Sigmoid colon (tissue), 7 donors: ENCODE measurements around the gene CREB1. TPM values are rescaled to one million over a fixed set of nuclear protein-coding genes. Genes with fewer than 3 reads are reported as not detected.

Source experiments
- DNase-seq: peaks from one replicate; pipeline ENCODE4 v3.0.0-alpha.2; 2019
- H3K27ac ChIP-seq, 4 donors: fragments of 200-600 bp; sonication (generic); one replicate each; pipeline ENCODE4 v1.5.1; 2016 to 2019; ENCODE audit warnings: mild to moderate bottlenecking in 1 of 4
- H3K27me3 ChIP-seq, 3 donors: fragments of 200-600 bp; sonication (generic); one replicate each; pipeline ENCODE4 v1.5.1; 2019; ENCODE audit warnings: mild to moderate bottlenecking in 1 of 3
- H3K36me3 ChIP-seq, 4 donors: fragments of 200-600 bp; sonication (generic); one replicate each; pipeline ENCODE4 v1.5.1; 2016 to 2019
- H3K4me1 ChIP-seq, 4 donors: fragments of 200-600 bp; sonication (generic); one replicate each; pipeline ENCODE4 v1.5.1; 2017 to 2019
- H3K4me3 ChIP-seq, 4 donors: fragments of 200-600 bp; sonication (generic); one replicate each; pipeline ENCODE4 v1.5.1; 2017 to 2019; ENCODE audit warnings: mild to moderate bottlenecking in 2 of 4, moderate library complexity in 1 of 4
- H3K9me3 ChIP-seq, 4 donors: fragments of 200-600 bp in 3 of 4; sonication (generic) in 3 of 4; one replicate each; pipeline versions ENCODE4 v1.5.1 to v1.6.1; 2013 to 2019
- EP300 ChIP-seq, 4 donors: sonication (generic); formaldehyde crosslinking; IDR thresholded peaks; one replicate each; pipeline ENCODE4 v1.6.1; 2017; ENCODE audit warnings: antibody characterized with exemption in 4 of 4
- POLR2A ChIP-seq, 2 donors: fragments of 450-650 bp; IDR thresholded peaks; one replicate each; pipeline ENCODE4 v1.6.1; 2016; ENCODE audit warnings: antibody characterized with exemption in 2 of 2, mild to moderate bottlenecking in 2 of 2, moderate library complexity in 2 of 2
- POLR2AphosphoS5 ChIP-seq, 4 donors: sonication (generic); formaldehyde crosslinking; IDR thresholded peaks; one replicate each; pipeline ENCODE4 v1.6.1; 2017; ENCODE audit warnings: antibody characterized with exemption in 4 of 4
- WGBS, 2 donors: extraction: QIAGEN DNeasy Blood & Tissue Kit; methylation state at CpG; one replicate each; pipeline ENCODE4 v1.1.7; 2013; 5-methylcytosine and 5-hydroxymethylcytosine counted together
- intact Hi-C: fragments of 100-400 bp; cut with DNase I; formaldehyde crosslinking; loops from one replicate; pipeline ENCODE4 v1.15.1; 2023
- polyA plus RNA-seq, 3 donors: library from polyadenylated mRNA; stranded (reverse); fragments of 200-250 nt; gene quantifications; one replicate each; pipeline ENCODE4 v1.2.3, GENCODE V29; 2013
- total RNA-seq, 4 donors: library from RNA; depleted of rRNA; stranded (reverse); fragments of >200 nt; gene quantifications; one replicate each; pipeline ENCODE4 v1.1.0, GENCODE V29; 2016
- TF ChIP-seq, protein P1 (sequence below), 4 experiments: fragments of 450-650 bp in 3 of 4; fragments of 200-600 bp in 1 of 4; IDR thresholded peaks; one replicate each; pipeline ENCODE4 v1.5.1; 2016 to 2019; ENCODE audit warnings: antibody characterized with exemption in 4 of 4, mild to moderate bottlenecking in 3 of 4, moderate library complexity in 2 of 4
- donor health status: healthy with polysubstance abuse.
- donor health status: Bipolar disorder and iron deficiency.
- donor health status: healthy.

CREB1 gene
- total and polyA plus RNA-seq, 7 donors, result 7.2 to 52.0 (median 31.3) TPM

DNA sequence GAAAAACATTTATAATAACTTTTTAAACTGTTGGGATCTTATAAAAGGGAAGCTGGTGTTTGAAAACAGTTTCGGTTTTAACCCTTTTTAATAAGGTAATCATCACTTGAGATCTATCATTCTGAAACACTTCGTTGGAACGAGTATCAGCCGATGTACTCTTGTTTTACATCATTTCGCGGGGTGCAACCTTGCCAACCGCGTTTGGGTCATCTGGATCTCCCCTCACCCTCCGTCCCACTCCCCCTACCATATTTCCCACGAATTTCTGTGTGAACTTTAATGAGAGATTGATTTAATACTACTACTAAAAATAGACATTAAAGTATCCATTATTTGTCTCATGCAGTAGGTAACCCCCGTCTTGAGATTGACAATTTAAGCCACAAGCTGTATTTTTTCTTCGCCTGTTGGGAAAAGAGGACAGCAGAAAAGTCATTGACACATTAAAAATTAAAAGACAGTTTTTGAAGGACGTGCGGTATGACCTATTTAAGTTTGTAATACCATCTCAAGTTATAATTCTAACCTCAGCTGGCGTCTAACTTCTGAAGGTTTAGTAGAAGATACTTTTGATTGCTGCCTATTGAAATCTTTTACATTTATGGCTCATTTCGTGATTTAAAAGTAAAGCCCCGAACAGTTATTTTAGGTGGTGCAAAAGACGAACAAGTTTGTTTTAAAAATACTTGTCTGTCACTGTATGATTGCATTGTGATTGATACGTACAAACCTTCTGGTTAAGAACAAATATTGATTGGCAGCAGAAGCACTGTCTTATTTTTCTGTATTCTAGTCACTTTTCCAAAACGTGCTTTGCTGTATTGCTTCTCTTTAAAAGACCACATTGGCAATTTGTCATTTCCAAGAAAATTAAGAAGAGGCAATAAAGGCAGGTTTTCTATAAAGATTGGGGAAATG lies 1.5 kb downstream of the CREB1 start:
- Histone ChIP-seq H3K4me3 (peak overlapping the region; percentile 67 to 94 (median 86)), H3K27me3 (no peaks in the 10 kb centered on the region), H3K4me1 (peaks cover 0 to 59% (median 50%) of the 10 kb centered on the region in 4 donors), H3K9me3 (no peaks in the 10 kb centered on the region), H3K36me3 (no peaks in the 10 kb centered on the region), H3K27ac (peak overlapping the region; percentile 91 to 100 (median 98))
- no peak for DNase-seq
- WGBS, 2 donors, result 1 to 4% methylated on average over 20 of the region's 20 CpGs
- intact Hi-C loops, result loop anchor here (5.0 to 10.0 kb wide), 2 partner anchors 181 to 734 kb away; partner anchors contain the start of genes CCNYL1 and PIKFYVE
- TF ChIP-seq, protein P1, sequence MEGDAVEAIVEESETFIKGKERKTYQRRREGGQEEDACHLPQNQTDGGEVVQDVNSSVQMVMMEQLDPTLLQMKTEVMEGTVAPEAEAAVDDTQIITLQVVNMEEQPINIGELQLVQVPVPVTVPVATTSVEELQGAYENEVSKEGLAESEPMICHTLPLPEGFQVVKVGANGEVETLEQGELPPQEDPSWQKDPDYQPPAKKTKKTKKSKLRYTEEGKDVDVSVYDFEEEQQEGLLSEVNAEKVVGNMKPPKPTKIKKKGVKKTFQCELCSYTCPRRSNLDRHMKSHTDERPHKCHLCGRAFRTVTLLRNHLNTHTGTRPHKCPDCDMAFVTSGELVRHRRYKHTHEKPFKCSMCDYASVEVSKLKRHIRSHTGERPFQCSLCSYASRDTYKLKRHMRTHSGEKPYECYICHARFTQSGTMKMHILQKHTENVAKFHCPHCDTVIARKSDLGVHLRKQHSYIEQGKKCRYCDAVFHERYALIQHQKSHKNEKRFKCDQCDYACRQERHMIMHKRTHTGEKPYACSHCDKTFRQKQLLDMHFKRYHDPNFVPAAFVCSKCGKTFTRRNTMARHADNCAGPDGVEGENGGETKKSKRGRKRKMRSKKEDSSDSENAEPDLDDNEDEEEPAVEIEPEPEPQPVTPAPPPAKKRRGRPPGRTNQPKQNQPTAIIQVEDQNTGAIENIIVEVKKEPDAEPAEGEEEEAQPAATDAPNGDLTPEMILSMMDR (IDR thresholded peaks at IDR 0.05), result no peak
- no peak for TF ChIP-seq POLR2AphosphoS5 (IDR thresholded peaks at IDR 0.05)

DNA sequence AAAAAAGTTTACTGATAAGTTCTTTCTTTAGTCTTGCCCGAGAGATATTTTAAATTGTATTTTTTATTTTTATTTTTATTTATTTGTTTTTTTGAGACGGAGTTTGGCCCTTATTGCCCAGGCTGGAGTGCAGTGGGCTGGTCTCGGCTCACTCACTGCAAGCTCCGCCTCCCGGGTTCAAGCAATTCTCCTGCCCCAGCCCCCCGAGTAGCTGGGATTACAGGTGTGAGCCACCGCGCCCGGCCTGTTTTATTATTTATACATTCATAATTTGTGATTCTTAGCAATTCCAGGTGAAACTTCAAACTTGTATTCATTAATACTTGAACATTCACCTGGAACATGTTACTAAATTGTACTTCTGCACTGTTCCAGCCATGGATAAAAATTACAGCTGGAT lies 2.9 kb downstream of the CREB1 start:
- Histone ChIP-seq H3K27me3 (no peaks in the 10 kb centered on the region), H3K4me3 (no peak overlapping the region), H3K27ac (peak overlapping the region; percentile 91 to 100 (median 98)), H3K36me3 (no peaks in the 10 kb centered on the region), H3K9me3 (no peaks in the 10 kb centered on the region), H3K4me1 (peaks cover 0 to 60% (median 50%) of the 10 kb centered on the region in 4 donors)
- no peak for DNase-seq
- intact Hi-C loops, result loop anchor here (5.0 to 10.0 kb wide), 2 partner anchors 180 to 732 kb away; partner anchors contain the start of genes CCNYL1 and PIKFYVE
- 60 to 86% methylated on average over 9 of the region's 9 CpGs for WGBS, 2 donors
- no peak for TF ChIP-seq POLR2A (IDR thresholded peaks at IDR 0.05)
- no peak for TF ChIP-seq POLR2AphosphoS5 (IDR thresholded peaks at IDR 0.05)
- no peak for TF ChIP-seq EP300 (IDR thresholded peaks at IDR 0.05)
- TF ChIP-seq, protein P1 (IDR thresholded peaks at IDR 0.05), result no peak

DNA sequence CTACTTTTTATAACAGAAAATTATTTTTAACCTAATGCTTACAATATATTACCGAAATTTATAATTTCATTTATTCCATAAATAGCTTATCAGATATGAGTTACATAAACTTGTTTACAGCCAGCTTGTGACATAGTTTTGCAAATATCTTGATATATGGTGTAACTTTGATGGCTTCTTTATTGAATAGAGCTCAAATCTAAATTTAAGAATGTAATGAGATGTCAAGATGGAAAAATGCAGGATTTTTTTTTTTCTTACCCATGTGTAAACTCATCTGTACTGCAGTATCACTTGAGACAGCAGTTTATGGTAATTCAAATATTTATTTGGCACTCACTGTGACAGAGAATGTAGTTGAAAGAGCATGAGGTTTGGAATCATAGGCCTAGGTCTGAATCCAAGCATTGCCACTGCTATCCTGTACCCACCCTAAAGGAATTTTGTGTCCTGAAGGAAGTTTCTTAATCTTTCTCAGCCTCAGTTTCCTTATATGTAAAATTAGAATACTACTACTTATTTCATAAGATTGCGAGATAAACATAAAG lies 3.8 kb downstream of the CREB1 start:
- no peak overlapping the region for H3K4me3 ChIP-seq
- no peaks in the 10 kb centered on the region for H3K36me3 ChIP-seq
- H3K4me1 ChIP-seq, result peaks cover 0 to 59% (median 47%) of the 10 kb centered on the region in 4 donors
- DNase-seq, result no peak
- no peaks in the 10 kb centered on the region for H3K27me3 ChIP-seq
- TF ChIP-seq, protein P1 (IDR thresholded peaks at IDR 0.05), result no peak
- no peak for TF ChIP-seq POLR2AphosphoS5 (IDR thresholded peaks at IDR 0.05)
- TF ChIP-seq EP300 (IDR thresholded peaks at IDR 0.05), result no peak
- TF ChIP-seq POLR2A (IDR thresholded peaks at IDR 0.05), result no peak
- H3K27ac ChIP-seq, result peak overlapping the region; percentile 91 to 100 (median 98)
- WGBS, 2 donors, result 50 to 75% methylated on average over 2 of the region's 2 CpGs
- intact Hi-C loops, result loop anchor here (5.0 to 10.0 kb wide), 2 partner anchors 179 to 731 kb away; partner anchors contain the start of genes CCNYL1 and PIKFYVE
- no peaks in the 10 kb centered on the region for H3K9me3 ChIP-seq

DNA sequence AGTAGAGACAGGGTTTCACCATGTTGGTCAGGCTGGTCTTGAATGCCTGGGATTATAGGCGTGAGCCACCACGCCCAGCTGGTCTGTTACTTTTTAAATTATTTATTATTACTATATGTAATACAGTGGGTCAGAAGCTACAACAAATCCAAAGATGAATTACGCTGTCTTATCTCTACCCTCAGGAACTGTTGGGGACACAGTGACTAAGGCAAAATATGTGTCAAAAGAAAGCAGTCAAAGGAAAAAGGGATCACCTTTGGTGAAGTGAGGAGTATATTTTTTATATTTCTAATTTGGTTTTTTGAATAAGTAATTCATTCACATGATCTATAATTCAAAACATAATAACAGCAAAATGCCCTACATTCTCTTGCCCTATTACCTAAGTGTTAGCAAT lies 4.7 kb downstream of the CREB1 start:
- no peaks in the 10 kb centered on the region for H3K27me3 ChIP-seq
- no peak for DNase-seq
- no peaks in the 10 kb centered on the region for H3K9me3 ChIP-seq
- H3K4me1 ChIP-seq, result peaks cover 0 to 54% (median 47%) of the 10 kb centered on the region in 4 donors
- H3K36me3 ChIP-seq, result no peaks in the 10 kb centered on the region
- H3K27ac ChIP-seq, result peak overlapping the region; percentile 91 to 100 (median 98)
- TF ChIP-seq EP300 (IDR thresholded peaks at IDR 0.05) (no peak), POLR2A (IDR thresholded peaks at IDR 0.05) (no peak), POLR2AphosphoS5 (IDR thresholded peaks at IDR 0.05) (no peak)
- TF ChIP-seq, protein P1 (IDR thresholded peaks at IDR 0.05), result no peak
- H3K4me3 ChIP-seq, result no peak overlapping the region
- whole genome bisulfite sequencing, 2 donors, result 33 to 76% methylated on average over 3 of the region's 3 CpGs
- intact Hi-C loops, result loop anchor here (5.0 to 10.0 kb wide), 2 partner anchors 178 to 730 kb away; partner anchors contain the start of genes CCNYL1 and PIKFYVE
